Osteocyte (in vitro differentiated cells): ENCODE results near the gene MTM1. TPM values are rescaled to one million over a fixed set of nuclear protein-coding genes. Genes with fewer than 3 reads are reported as not detected.
A peak's percentile ranks its signal among the peaks of the same experiment; 100 is the strongest.

Experiments used
- DNase-seq: peaks from one replicate; pipeline ENCODE4 v3.0.0; 2021; ENCODE audit warnings: mixed read lengths; ENCODE audit not compliant: unreplicated experiment; ENCODE audit errors: extremely low spot score
- H3K27ac Mint-ChIP-seq: one replicate; pipeline ENCODE4 v1.8.0; 2021; ENCODE audit warnings: mild to moderate bottlenecking, mixed read lengths; ENCODE audit not compliant: unreplicated experiment
- H3K27me3 Mint-ChIP-seq: one replicate; pipeline ENCODE4 v1.8.0; 2021; ENCODE audit warnings: mixed read lengths; ENCODE audit not compliant: unreplicated experiment
- H3K36me3 Mint-ChIP-seq: one replicate; pipeline ENCODE4 v1.8.0; 2021; ENCODE audit warnings: mixed read lengths; ENCODE audit not compliant: unreplicated experiment
- H3K4me1 Mint-ChIP-seq: one replicate; pipeline ENCODE4 v1.8.0; 2021; ENCODE audit warnings: mixed read lengths; ENCODE audit not compliant: unreplicated experiment
- H3K4me3 Mint-ChIP-seq: one replicate; pipeline ENCODE4 v1.8.0; 2021; ENCODE audit warnings: mild to moderate bottlenecking, moderate library complexity, mixed read lengths; ENCODE audit not compliant: unreplicated experiment
- H3K9me3 Mint-ChIP-seq: one replicate; pipeline ENCODE4 v1.8.0; 2021; ENCODE audit warnings: mixed read lengths; ENCODE audit not compliant: unreplicated experiment
- total RNA-seq: library from RNA; stranded (reverse); gene quantifications from 2 replicates; pipeline ENCODE4 v1.2.1, GENCODE V29; 2021
- TF ChIP-seq, protein P1 (sequence below): fragments of 200-600 bp; sonication (generic); IDR thresholded peaks from 2 replicates; pipeline ENCODE4 v1.5.0; 2021; ENCODE audit warnings: antibody characterized with exemption, mild to moderate bottlenecking, moderate library complexity

The MTM1 gene
- total RNA-seq, 1 donor from 2014 or later = 10.2 TPM

GRCh38 chrX:150548251-150548650 is 20.2 kb upstream of the MTM1 start:
- Mint-ChIP-seq H3K27ac (peak overlapping the region; percentile 84), H3K4me1 (peaks cover 15% of the 10 kb centered on the region), H3K4me3 (no peak overlapping the region), H3K36me3 (no peaks in the 10 kb centered on the region), H3K27me3 (no peaks in the 10 kb centered on the region), H3K9me3 (no peaks in the 10 kb centered on the region)
- DNase-seq = no peak
- TF ChIP-seq, protein P1, sequence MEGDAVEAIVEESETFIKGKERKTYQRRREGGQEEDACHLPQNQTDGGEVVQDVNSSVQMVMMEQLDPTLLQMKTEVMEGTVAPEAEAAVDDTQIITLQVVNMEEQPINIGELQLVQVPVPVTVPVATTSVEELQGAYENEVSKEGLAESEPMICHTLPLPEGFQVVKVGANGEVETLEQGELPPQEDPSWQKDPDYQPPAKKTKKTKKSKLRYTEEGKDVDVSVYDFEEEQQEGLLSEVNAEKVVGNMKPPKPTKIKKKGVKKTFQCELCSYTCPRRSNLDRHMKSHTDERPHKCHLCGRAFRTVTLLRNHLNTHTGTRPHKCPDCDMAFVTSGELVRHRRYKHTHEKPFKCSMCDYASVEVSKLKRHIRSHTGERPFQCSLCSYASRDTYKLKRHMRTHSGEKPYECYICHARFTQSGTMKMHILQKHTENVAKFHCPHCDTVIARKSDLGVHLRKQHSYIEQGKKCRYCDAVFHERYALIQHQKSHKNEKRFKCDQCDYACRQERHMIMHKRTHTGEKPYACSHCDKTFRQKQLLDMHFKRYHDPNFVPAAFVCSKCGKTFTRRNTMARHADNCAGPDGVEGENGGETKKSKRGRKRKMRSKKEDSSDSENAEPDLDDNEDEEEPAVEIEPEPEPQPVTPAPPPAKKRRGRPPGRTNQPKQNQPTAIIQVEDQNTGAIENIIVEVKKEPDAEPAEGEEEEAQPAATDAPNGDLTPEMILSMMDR = no peak

- TF ChIP-seq, protein P1 = no peak
- no peak for DNase-seq
- Mint-ChIP-seq H3K27me3 (no peaks in the 10 kb centered on the region), H3K4me1 (peaks cover 13% of the 10 kb centered on the region), H3K27ac (no peak overlapping the region), H3K9me3 (no peaks in the 10 kb centered on the region), H3K4me3 (no peak overlapping the region), H3K36me3 (no peaks in the 10 kb centered on the region)
Observed at GRCh38 chrX:150548684-150549083, 19.7 kb upstream of the MTM1 start.

- TF ChIP-seq, protein P1 = no peak
- no peaks in the 10 kb centered on the region for H3K27me3 Mint-ChIP-seq
- H3K36me3 Mint-ChIP-seq = no peaks in the 10 kb centered on the region
- no peak overlapping the region for H3K27ac Mint-ChIP-seq
- no peak overlapping the region for H3K4me3 Mint-ChIP-seq
- DNase-seq = no peak
- H3K9me3 Mint-ChIP-seq = peaks cover 4% of the 10 kb centered on the region
- peaks cover 7% of the 10 kb centered on the region for H3K4me1 Mint-ChIP-seq
Observed at GRCh38 chrX:150551963-150552362, 16.5 kb upstream of the MTM1 start.

DNA sequence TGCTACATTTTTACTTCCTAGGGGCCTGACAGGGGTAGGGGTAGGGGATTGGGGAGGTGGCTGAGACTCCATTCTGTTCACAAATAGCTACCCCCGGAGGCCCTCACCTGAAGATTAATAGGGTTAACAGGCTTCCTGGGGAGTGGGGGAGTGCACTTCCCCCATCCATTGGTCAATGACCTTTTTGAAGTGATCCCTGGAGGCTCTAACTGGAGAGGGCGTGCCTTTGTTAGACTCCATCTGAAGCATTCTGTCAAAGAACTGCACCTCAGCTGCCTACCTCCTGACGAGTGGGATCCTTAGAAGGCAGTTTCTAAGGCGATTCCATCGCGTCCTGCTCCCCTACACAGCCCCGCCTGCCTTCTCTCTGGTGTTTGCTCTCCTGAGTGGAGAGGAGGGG is 10.0 kb upstream of the MTM1 start:
- H3K36me3 Mint-ChIP-seq = no peaks in the 10 kb centered on the region
- H3K4me1 Mint-ChIP-seq = peaks cover 4% of the 10 kb centered on the region
- H3K27me3 Mint-ChIP-seq = no peaks in the 10 kb centered on the region
- TF ChIP-seq, protein P1 = no peak
- peaks cover 14% of the 10 kb centered on the region for H3K9me3 Mint-ChIP-seq
- H3K27ac Mint-ChIP-seq = no peak overlapping the region
- DNase-seq = no peak
- no peak overlapping the region for H3K4me3 Mint-ChIP-seq

GRCh38 chrX:150564838-150565237 is 3.6 kb upstream of the MTM1 start:
- H3K27ac Mint-ChIP-seq = no peak overlapping the region
- peaks cover 13% of the 10 kb centered on the region for H3K4me1 Mint-ChIP-seq
- peaks cover 6% of the 10 kb centered on the region for H3K9me3 Mint-ChIP-seq
- DNase-seq = no peak
- H3K4me3 Mint-ChIP-seq = no peak overlapping the region
- no peaks in the 10 kb centered on the region for H3K27me3 Mint-ChIP-seq
- TF ChIP-seq, protein P1 = no peak
- peaks cover 2% of the 10 kb centered on the region for H3K36me3 Mint-ChIP-seq
